GM18502 (cell line): ENCODE data around the gene FGGY.
A peak's percentile ranks its signal among the peaks of the same experiment; 100 is the strongest.

ENCODE experiments used
- ATAC-seq: cut with Tn5 transposase; IDR thresholded peaks from one replicate; pipeline ENCODE4 v1.9.1; 2021; ENCODE audit warnings: mild to moderate bottlenecking; ENCODE audit not compliant: unreplicated experiment, poor library complexity

FGGY gene

GRCh38 chr1:59766227-59766855 is 469.4 kb downstream of the FGGY start:
- ATAC-seq = no peak

- no peak for ATAC-seq
Observed at GRCh38 chr1:59767119-59767518, 470.2 kb downstream of the FGGY start.

- ATAC-seq = peak; percentile 56
Observed at GRCh38 chr1:59768792-59769735, 472.2 kb downstream of the FGGY start.

GRCh38 chr1:59769736-59770095 is 472.8 kb downstream of the FGGY start:
- ATAC-seq = no peak

- no peak for ATAC-seq
Observed at GRCh38 chr1:59771361-59771760, 474.5 kb downstream of the FGGY start.

- ATAC-seq = no peak
Observed at GRCh38 chr1:59775480-59775879, 478.6 kb downstream of the FGGY start.

GRCh38 chr1:59776960-59777852 is 480.3 kb downstream of the FGGY start:
- no peak for ATAC-seq

GRCh38 chr1:59779949-59780348 is 483.1 kb downstream of the FGGY start:
- no peak for ATAC-seq

GRCh38 chr1:59788825-59789224 is 491.9 kb downstream of the FGGY start:
- no peak for ATAC-seq

- no peak for ATAC-seq
Observed at GRCh38 chr1:59798600-59798999, 501.7 kb downstream of the FGGY start.

- no peak for ATAC-seq
Observed at GRCh38 chr1:59803458-59804038, 506.7 kb downstream of the FGGY start.

- no peak for ATAC-seq
Observed at GRCh38 chr1:59804301-59804700, 507.4 kb downstream of the FGGY start.

GRCh38 chr1:59805554-59805953 is 508.7 kb downstream of the FGGY start:
- ATAC-seq = no peak
